ENCODE data around the gene PSMD9. TPM values are rescaled to one million over a fixed set of nuclear protein-coding genes. Genes with fewer than 3 reads are reported as not detected.
A peak's percentile ranks its signal among the peaks of the same experiment; 100 is the strongest.

PSMD9 gene
- total and polyA plus RNA-seq, 10 of the 15 experiments (the other 5 are each of a cell fraction or from before 2014, with no cell fraction given): 14.6 to 152 (median 58.1) TPM

- no peak for TF ChIP-seq NR2C2 (IDR thresholded peaks at IDR 0.05; ENCODE audit: borderline replicate concordance, control insufficient read depth, insufficient read length, low read depth)
- TF ChIP-seq ZNF217 (IDR thresholded peaks at IDR 0.05): peak; percentile 66; the same call in 1 of the 2 replicates
- no peak for TF ChIP-seq POLR2AphosphoS5 (IDR thresholded peaks at IDR 0.05; ENCODE audit: low read length)
- peak; percentile 31 to 82; a peak in 3 of 4 replicates for TF ChIP-seq BHLHE40 (IDR thresholded peaks at IDR 0.05; ENCODE audit: borderline replicate concordance in 1 of 2, low read depth in 2 of 2, low read length in 1 of 2)
- TF ChIP-seq HSF1 (IDR thresholded peaks at IDR 0.05; ENCODE audit: low read depth, low read length): no peak
- no peak for TF ChIP-seq KLF5 (IDR thresholded peaks at IDR 0.05; ENCODE audit: partially characterized antibody)
- no peak for TF ChIP-seq CUX1 (IDR thresholded peaks at IDR 0.05; ENCODE audit: insufficient replicate concordance, low read depth, low read length)
- TF ChIP-seq SMARCA5 (IDR thresholded peaks at IDR 0.05): no peak
- TF ChIP-seq MTA2 (IDR thresholded peaks at IDR 0.05; ENCODE audit: low read depth): peak; percentile 72
- no peak for TF ChIP-seq RELA (IDR thresholded peaks at IDR 0.05; ENCODE audit: borderline replicate concordance, partially characterized antibody)
- TF ChIP-seq BCL11A (IDR thresholded peaks at IDR 0.05; ENCODE audit: low read depth, low read length): peak; percentile 75; the same call in 1 of the 2 replicates
- peak; percentile 56; the same call in 1 of the 2 replicates for TF ChIP-seq CBFB (IDR thresholded peaks at IDR 0.05; ENCODE audit: low read depth)
- TF ChIP-seq HDGF (IDR thresholded peaks at IDR 0.05): peak; percentile 61; the same call in 1 of the 2 replicates
- peak; percentile 84 for TF ChIP-seq DPF2 (IDR thresholded peaks at IDR 0.05)
Measured at GRCh38 chr12:121926874-121927706, 38.5 kb downstream of the PSMD9 start (continued).

Measured in GM12878 (cell line).